DMS 273 treated with DMSO at 0.1 percent for 48 hours (cell line): ENCODE data around the gene MPV17.
"Not testable (repeated sequence)": the region's sequence is repeated elsewhere in the genome, so short reads cannot be mapped to it uniquely, and the experiment has no call there.

Experiments used
- DNase-seq: peaks from one replicate; lab custom pipeline; 2025; lab: John Stamatoyannopoulos, UW

Gene MPV17

GRCh38 chr2:27298391-27299080 lies 24.4 kb downstream of the MPV17 start:
- DNase-seq = no peak

GRCh38 chr2:27297195-27297594 lies 25.7 kb downstream of the MPV17 start:
- no peak for DNase-seq

- no peak for DNase-seq
Observed at GRCh38 chr2:27296481-27296880, 26.4 kb downstream of the MPV17 start.

- DNase-seq = no peak
Observed at GRCh38 chr2:27294928-27295327, 28.0 kb downstream of the MPV17 start.

- no peak for DNase-seq
Observed at GRCh38 chr2:27291865-27292264, 31.0 kb downstream of the MPV17 start.

- no peak for DNase-seq
Observed at GRCh38 chr2:27290549-27290948, 32.3 kb downstream of the MPV17 start.

GRCh38 chr2:27288610-27289009 lies 34.3 kb downstream of the MPV17 start:
- no peak for DNase-seq

GRCh38 chr2:27285481-27285880 lies 37.4 kb downstream of the MPV17 start:
- DNase-seq = no peak

GRCh38 chr2:27284996-27285395 lies 37.9 kb downstream of the MPV17 start:
- no peak for DNase-seq

- DNase-seq = no peak
Observed at GRCh38 chr2:27282892-27283291, 40.0 kb downstream of the MPV17 start.

GRCh38 chr2:27281855-27282559 lies 40.9 kb downstream of the MPV17 start, which contains the start of gene TRIM54:
TSS of gene TRIM54 (plus strand) at chr2:27282429. CDS start at chr2:27282732, 303 bp downstream.
- DNase-seq = no peak

GRCh38 chr2:27281442-27281841 lies 41.5 kb downstream of the MPV17 start:
- no peak for DNase-seq

GRCh38 chr2:27280826-27281225 lies 42.1 kb downstream of the MPV17 start:
- no peak for DNase-seq

- no peak for DNase-seq
Observed at GRCh38 chr2:27278010-27278409, 44.9 kb downstream of the MPV17 start.

- no peak for DNase-seq
Observed at GRCh38 chr2:27275211-27276150, 47.4 kb downstream of the MPV17 start, which contains the start of gene DNAJC5G. TSS of gene DNAJC5G (plus strand) at chr2:27275433. CDS start at chr2:27276729, 1,296 bp downstream.

- not testable (repeated sequence) for DNase-seq
Observed at GRCh38 chr2:27272537-27273522, 50.1 kb downstream of the MPV17 start.

- DNase-seq = no peak
Observed at GRCh38 chr2:27271631-27272340, 51.1 kb downstream of the MPV17 start.

- DNase-seq = no peak
Observed at GRCh38 chr2:27270670-27271069, 52.2 kb downstream of the MPV17 start.

GRCh38 chr2:27270131-27270530 lies 52.8 kb downstream of the MPV17 start:
- DNase-seq = no peak

GRCh38 chr2:27268296-27268695 lies 54.6 kb downstream of the MPV17 start:
- not testable (repeated sequence) for DNase-seq

- DNase-seq = no peak
Observed at GRCh38 chr2:27265536-27265870, 57.4 kb downstream of the MPV17 start.
